Measurements from ENCODE around the gene ZNF417. TPM values are rescaled to one million over a fixed set of nuclear protein-coding genes. Genes with fewer than 3 reads are reported as not detected.
"Not testable (repeated sequence)": the region's sequence is repeated elsewhere in the genome, so short reads cannot be mapped to it uniquely, and the experiment has no call there.

Gene ZNF417
- 21.7 and 25.0 TPM in 2 replicates for polyA plus RNA-seq
- polyA minus RNA-seq: 47.2 and 50.7 TPM in 2 replicates

DNA sequence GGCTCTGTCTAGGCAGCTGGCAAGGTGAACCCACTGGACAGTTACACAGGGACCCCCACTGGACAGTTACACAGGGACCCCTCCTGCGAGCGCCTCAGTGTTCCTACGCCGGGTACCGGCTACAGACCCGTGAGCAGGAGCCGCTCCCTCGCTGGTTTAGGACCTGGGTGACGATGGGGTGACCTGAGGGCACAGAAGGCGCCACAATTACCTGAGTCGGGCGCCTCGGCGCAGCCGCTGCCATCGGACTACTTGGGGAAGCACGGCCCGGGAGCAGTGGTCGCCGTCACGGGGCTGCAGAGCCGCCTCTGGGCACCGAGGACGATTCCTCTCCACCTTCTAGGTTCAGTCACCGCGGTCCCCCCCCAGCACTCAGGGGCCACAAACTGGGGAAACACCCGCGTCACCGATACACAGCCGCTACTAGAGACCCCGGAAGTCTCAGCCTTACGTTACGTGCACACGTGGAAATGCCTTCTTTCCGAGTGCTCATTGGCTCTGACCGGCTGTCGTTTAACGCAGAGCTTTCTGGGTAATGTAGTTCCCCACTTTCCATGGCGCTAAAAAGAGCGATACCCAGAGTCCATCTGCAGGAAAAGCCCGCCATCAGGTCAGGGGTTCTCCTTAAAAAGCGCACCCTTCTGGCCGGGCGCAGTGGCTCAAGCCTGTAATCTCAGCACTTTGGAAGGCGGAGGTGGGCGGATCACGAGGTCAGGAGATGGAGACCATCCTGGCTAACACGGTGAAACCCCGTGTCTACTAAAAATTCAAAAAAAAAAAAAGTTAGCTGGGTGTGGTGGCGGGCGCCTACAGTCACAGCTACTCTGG is at the start of gene ZNF417:
Gene ZNF417 (minus strand): TSS at position 425 of the 828 bp plus-strand sequence. CDS start 181 bp downstream, at position 244.
- H3K27ac ChIP-seq (ENCODE audit: low read length): peak within 1 kb of the TSS; percentile 60
- H3K4me3 ChIP-seq (ENCODE audit: low read length): peak within 1 kb of the TSS; percentile 83
- H3K79me2 ChIP-seq (replicated peaks; ENCODE audit: insufficient read depth, low read length); H3K36me3 ChIP-seq (ENCODE audit: insufficient read depth, low read length); H3K9me3 ChIP-seq (ENCODE audit: low read length); H3F3A ChIP-seq (ENCODE audit: insufficient read depth, low read length, poor library complexity, severe bottlenecking); H3K27me3 ChIP-seq (ENCODE audit: insufficient read depth, low read depth, low read length); H2AFZ ChIP-seq (ENCODE audit: low read depth, low read length); H4K20me1 ChIP-seq (ENCODE audit: insufficient read depth); H3K9me2 ChIP-seq (ENCODE audit: insufficient read depth, low read length): not testable (repeated sequence)
- peak within 1 kb of the TSS; percentile 68 for H3K4me2 ChIP-seq (ENCODE audit: low read length)
- peak within 1 kb of the TSS; percentile 77 for H3K9ac ChIP-seq (ENCODE audit: low read length)
- TF ChIP-seq SMC3 (conservative IDR thresholded peaks at IDR 0.05; ENCODE audit: poor library complexity) (peak; percentile 37), CTCF (IDR thresholded peaks at IDR 0.05; ENCODE audit: poor library complexity, severe bottlenecking) (peak; percentile 44), EP300 (conservative IDR thresholded peaks at IDR 0.05; ENCODE audit: poor library complexity, severe bottlenecking) (peak; percentile 16), MXI1 (conservative IDR thresholded peaks at IDR 0.05; ENCODE audit: poor library complexity, severe bottlenecking) (peak; percentile 91), POLR2AphosphoS5 (IDR thresholded peaks at IDR 0.05) (peak; percentile 57)

DNA sequence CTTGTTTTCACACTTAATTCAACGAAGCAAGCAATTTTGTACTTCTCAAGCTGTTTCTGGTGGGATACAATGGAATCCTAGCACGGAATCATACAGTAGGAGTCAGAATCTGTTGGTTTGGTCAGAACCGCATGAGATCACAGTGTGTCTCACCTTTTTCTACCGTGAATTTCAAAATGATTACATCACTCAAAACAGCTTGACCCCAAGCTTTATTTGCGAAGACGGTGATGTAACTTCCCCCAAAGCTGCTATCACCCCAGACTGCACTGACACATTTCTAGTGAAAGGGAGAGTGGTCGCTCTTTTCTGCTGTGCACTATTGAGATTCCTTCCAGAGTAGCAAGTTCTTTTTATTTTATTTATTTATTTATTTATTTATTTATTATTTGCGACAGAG is 48.4 kb upstream of the ZNF417 start:
- H3K9me2 ChIP-seq (ENCODE audit: insufficient read depth, low read length): no peaks in the 10 kb centered on the region
- no peak overlapping the region for H3K4me3 ChIP-seq (ENCODE audit: low read length)
- TF ChIP-seq POLR2AphosphoS5 (IDR thresholded peaks at IDR 0.05) (no peak), TAF1 (IDR thresholded peaks at IDR 0.05; ENCODE audit: low read depth) (no peak), RAD21 (conservative IDR thresholded peaks at IDR 0.05) (no peak), EP300 (conservative IDR thresholded peaks at IDR 0.05; ENCODE audit: poor library complexity, severe bottlenecking) (no peak), EZH2 (IDR thresholded peaks at IDR 0.05; ENCODE audit: borderline replicate concordance, insufficient read depth, low read length, poor library complexity, severe bottlenecking) (no peak), MXI1 (conservative IDR thresholded peaks at IDR 0.05; ENCODE audit: poor library complexity, severe bottlenecking) (no peak), CTCF (IDR thresholded peaks at IDR 0.05; ENCODE audit: poor library complexity, severe bottlenecking) (no peak), REST (IDR thresholded peaks at IDR 0.05; ENCODE audit: borderline replicate concordance) (no peak), SMC3 (conservative IDR thresholded peaks at IDR 0.05; ENCODE audit: poor library complexity) (no peak)
- no peak overlapping the region for H3K4me2 ChIP-seq (ENCODE audit: low read length)
- H4K20me1 ChIP-seq (ENCODE audit: insufficient read depth): no peaks in the 10 kb centered on the region
- H3K27me3 ChIP-seq (ENCODE audit: insufficient read depth, low read depth, low read length): no peaks in the 10 kb centered on the region
- no peaks in the 10 kb centered on the region for H3K36me3 ChIP-seq (ENCODE audit: insufficient read depth, low read length)
- no peak overlapping the region for H3K27ac ChIP-seq (ENCODE audit: low read length)
- no peaks in the 10 kb centered on the region for H3F3A ChIP-seq (ENCODE audit: insufficient read depth, low read length, poor library complexity, severe bottlenecking)
- no peak overlapping the region for H3K9ac ChIP-seq (ENCODE audit: low read length)
- H2AFZ ChIP-seq (ENCODE audit: low read depth, low read length): no peak overlapping the region
- H3K79me2 ChIP-seq (replicated peaks; ENCODE audit: insufficient read depth, low read length): no peaks in the 10 kb centered on the region
- peaks cover 16% of the 10 kb centered on the region for H3K9me3 ChIP-seq (ENCODE audit: low read length)
